Ascending aorta (tissue), 2 donors: ENCODE results near the gene CENPF. TPM values are rescaled to one million over a fixed set of nuclear protein-coding genes. Genes with fewer than 3 reads are reported as not detected.

Experiments
- DNase-seq, 2 donors: peaks; one replicate each; pipeline ENCODE4 v3.0.0-alpha.2; 2019; ENCODE audit warnings: low spot score in 2 of 2
- H3K27ac ChIP-seq, 2 donors: fragments of 200-600 bp; sonication (generic); one replicate each; pipeline ENCODE4 v1.5.1; 2016 to 2017; ENCODE audit warnings: mild to moderate bottlenecking in 1 of 2
- H3K27me3 ChIP-seq: fragments of 200-600 bp; sonication (generic); one replicate; pipeline ENCODE4 v1.5.1; 2017
- H3K36me3 ChIP-seq, 2 donors: fragments of 200-600 bp; sonication (generic); one replicate each; pipeline ENCODE4 v1.5.1; 2016
- H3K4me1 ChIP-seq, 2 donors: fragments of 200-600 bp; sonication (generic); one replicate each; pipeline ENCODE4 v1.5.1; 2016 to 2017; ENCODE audit warnings: mild to moderate bottlenecking in 1 of 2
- H3K4me3 ChIP-seq, 2 donors: fragments of 200-600 bp; sonication (generic); one replicate each; pipeline ENCODE4 v1.5.1; 2016 to 2017; ENCODE audit warnings: mild to moderate bottlenecking in 1 of 2
- H3K9me3 ChIP-seq, 2 donors: fragments of 200-600 bp; sonication (generic); one replicate each; pipeline ENCODE4 v1.5.1; 2016
- intact Hi-C: fragments of 100-400 bp; cut with DNase I; formaldehyde crosslinking; loops from one replicate; pipeline ENCODE4 v1.15.1; 2023
- total RNA-seq: library from RNA; depleted of rRNA; stranded (reverse); fragments of >200 nt; gene quantifications from one replicate; pipeline ENCODE4 v1.1.0, GENCODE V29; 2016
- TF ChIP-seq, protein P1 (sequence below), 3 experiments: fragments of 200-600 bp in 2 of 3; fragments of 450-650 bp in 1 of 3; sonication (generic) in 2 of 3; IDR thresholded peaks; one replicate each; pipeline ENCODE4 v1.5.1; 2016 to 2019; ENCODE audit warnings: antibody characterized with exemption in 3 of 3, mild to moderate bottlenecking in 1 of 3, moderate library complexity in 1 of 3

Gene CENPF
- total RNA-seq, 1 donor from 2014 or later: 0.53 TPM

DNA sequence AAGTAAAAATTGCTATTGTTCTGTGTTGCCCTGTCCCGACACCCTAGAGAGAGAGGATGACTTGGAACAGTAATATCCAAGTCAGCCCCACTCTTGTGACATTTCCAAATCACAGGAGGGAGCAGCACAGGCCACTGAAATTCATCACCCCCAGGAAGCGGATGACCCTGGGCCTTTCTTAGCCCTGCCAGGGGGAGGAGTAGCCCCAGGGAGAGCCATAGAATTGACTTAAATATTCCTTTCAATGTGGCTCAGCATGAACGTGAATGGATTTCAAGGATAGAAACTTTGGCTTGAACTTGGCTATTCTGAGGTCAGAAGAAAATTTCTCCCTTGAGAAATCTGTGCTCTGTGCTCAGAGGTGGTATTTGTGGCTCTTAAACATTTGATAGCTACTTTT lies 80.6 kb downstream of the CENPF start:
- intact Hi-C loops: no loop called here
- DNase-seq: no peak
- H3K4me1 ChIP-seq: no peaks in the 10 kb centered on the region

DNA sequence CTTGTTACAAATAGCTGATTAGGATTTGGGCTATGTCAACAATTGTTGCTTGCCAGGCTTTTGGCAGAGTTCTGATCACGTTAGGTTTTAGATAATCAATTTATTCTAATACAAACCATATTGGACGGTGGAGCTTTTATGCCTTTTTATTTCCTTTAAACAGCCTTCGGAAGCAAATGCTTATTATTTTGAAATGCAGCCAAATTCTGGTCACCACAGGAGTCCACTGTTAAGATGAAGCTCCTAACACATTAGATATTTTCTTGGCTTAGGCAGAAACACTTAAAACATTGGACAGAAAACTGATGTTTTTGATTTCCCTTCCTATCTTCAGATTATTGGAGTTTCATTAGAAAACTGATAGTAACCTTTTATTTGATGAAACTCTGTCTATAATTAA lies 82.9 kb downstream of the CENPF start:
- H3K36me3 ChIP-seq: no peaks in the 10 kb centered on the region
- DNase-seq: no peak
- H3K4me1 ChIP-seq: no peaks in the 10 kb centered on the region
- intact Hi-C loops: no loop called here
- no peak overlapping the region for H3K27ac ChIP-seq
- no peaks in the 10 kb centered on the region for H3K27me3 ChIP-seq
- H3K9me3 ChIP-seq: no peaks in the 10 kb centered on the region
- TF ChIP-seq, protein P1, sequence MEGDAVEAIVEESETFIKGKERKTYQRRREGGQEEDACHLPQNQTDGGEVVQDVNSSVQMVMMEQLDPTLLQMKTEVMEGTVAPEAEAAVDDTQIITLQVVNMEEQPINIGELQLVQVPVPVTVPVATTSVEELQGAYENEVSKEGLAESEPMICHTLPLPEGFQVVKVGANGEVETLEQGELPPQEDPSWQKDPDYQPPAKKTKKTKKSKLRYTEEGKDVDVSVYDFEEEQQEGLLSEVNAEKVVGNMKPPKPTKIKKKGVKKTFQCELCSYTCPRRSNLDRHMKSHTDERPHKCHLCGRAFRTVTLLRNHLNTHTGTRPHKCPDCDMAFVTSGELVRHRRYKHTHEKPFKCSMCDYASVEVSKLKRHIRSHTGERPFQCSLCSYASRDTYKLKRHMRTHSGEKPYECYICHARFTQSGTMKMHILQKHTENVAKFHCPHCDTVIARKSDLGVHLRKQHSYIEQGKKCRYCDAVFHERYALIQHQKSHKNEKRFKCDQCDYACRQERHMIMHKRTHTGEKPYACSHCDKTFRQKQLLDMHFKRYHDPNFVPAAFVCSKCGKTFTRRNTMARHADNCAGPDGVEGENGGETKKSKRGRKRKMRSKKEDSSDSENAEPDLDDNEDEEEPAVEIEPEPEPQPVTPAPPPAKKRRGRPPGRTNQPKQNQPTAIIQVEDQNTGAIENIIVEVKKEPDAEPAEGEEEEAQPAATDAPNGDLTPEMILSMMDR (IDR thresholded peaks at IDR 0.05): no peak
- no peak overlapping the region for H3K4me3 ChIP-seq

More for the DNA sequence above, 80.6 kb downstream of the CENPF start:
- Histone ChIP-seq H3K27ac (no peak overlapping the region), H3K36me3 (no peaks in the 10 kb centered on the region), H3K4me3 (no peak overlapping the region), H3K9me3 (no peaks in the 10 kb centered on the region), H3K27me3 (no peaks in the 10 kb centered on the region)
- TF ChIP-seq, protein P1 (IDR thresholded peaks at IDR 0.05): no peak

GRCh38 chr1:214686497-214686896 lies 83.5 kb downstream of the CENPF start:
- H3K4me1 ChIP-seq: no peaks in the 10 kb centered on the region
- H3K27ac ChIP-seq: no peak overlapping the region
- no peaks in the 10 kb centered on the region for H3K36me3 ChIP-seq
- intact Hi-C loops: no loop called here
- no peak overlapping the region for H3K4me3 ChIP-seq
- no peaks in the 10 kb centered on the region for H3K27me3 ChIP-seq
- DNase-seq: no peak
- no peaks in the 10 kb centered on the region for H3K9me3 ChIP-seq
- TF ChIP-seq, protein P1 (IDR thresholded peaks at IDR 0.05): no peak

DNA sequence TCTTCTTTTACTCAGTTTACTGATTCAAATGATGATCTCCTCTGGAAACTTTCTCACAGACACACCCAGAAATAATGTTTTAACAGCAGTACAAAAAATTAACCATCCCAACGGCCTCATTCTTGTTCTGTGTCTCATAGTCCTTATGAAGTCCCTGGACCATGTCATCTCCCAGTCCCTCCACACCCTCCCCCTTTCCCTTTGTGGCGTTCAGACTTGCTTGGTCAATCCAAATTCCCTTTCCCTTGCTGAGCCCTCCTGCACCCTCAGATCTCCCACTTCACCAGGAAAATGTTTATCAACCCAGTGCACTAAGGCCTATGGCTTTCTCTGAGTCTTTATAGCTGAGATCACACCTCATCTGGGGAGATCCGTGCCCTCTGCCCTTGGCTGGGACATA lies 85.9 kb downstream of the CENPF start:
- intact Hi-C loops: no loop called here
- Histone ChIP-seq H3K36me3 (no peaks in the 10 kb centered on the region), H3K27ac (no peak overlapping the region), H3K4me3 (no peak overlapping the region), H3K27me3 (no peaks in the 10 kb centered on the region), H3K4me1 (no peaks in the 10 kb centered on the region), H3K9me3 (no peaks in the 10 kb centered on the region)
- TF ChIP-seq, protein P1 (IDR thresholded peaks at IDR 0.05): no peak
- no peak for DNase-seq

GRCh38 chr1:214694769-214695168 lies 91.8 kb downstream of the CENPF start:
- Histone ChIP-seq H3K4me1 (no peaks in the 10 kb centered on the region), H3K36me3 (no peaks in the 10 kb centered on the region), H3K27ac (no peak overlapping the region), H3K9me3 (no peaks in the 10 kb centered on the region), H3K27me3 (no peaks in the 10 kb centered on the region), H3K4me3 (no peak overlapping the region)
- TF ChIP-seq, protein P1 (IDR thresholded peaks at IDR 0.05): no peak
- intact Hi-C loops: no loop called here
- DNase-seq: no peak

- TF ChIP-seq, protein P1 (IDR thresholded peaks at IDR 0.05): no peak
- no peak for DNase-seq
- H3K27me3 ChIP-seq: no peaks in the 10 kb centered on the region
- no peak overlapping the region for H3K27ac ChIP-seq
- H3K4me1 ChIP-seq: no peaks in the 10 kb centered on the region
- intact Hi-C loops: no loop called here
- no peak overlapping the region for H3K4me3 ChIP-seq
- no peaks in the 10 kb centered on the region for H3K36me3 ChIP-seq
- H3K9me3 ChIP-seq: no peaks in the 10 kb centered on the region
Measured at GRCh38 chr1:214698559-214698958, 95.6 kb downstream of the CENPF start.
